NCI-H748 treated with DMSO at 0.1 percent for 48 hours (cell line): ENCODE results near the gene POLD2.

Experiments used
- DNase-seq: peaks from one replicate; lab custom pipeline; 2025; lab: John Stamatoyannopoulos, UW

The POLD2 gene

DNA sequence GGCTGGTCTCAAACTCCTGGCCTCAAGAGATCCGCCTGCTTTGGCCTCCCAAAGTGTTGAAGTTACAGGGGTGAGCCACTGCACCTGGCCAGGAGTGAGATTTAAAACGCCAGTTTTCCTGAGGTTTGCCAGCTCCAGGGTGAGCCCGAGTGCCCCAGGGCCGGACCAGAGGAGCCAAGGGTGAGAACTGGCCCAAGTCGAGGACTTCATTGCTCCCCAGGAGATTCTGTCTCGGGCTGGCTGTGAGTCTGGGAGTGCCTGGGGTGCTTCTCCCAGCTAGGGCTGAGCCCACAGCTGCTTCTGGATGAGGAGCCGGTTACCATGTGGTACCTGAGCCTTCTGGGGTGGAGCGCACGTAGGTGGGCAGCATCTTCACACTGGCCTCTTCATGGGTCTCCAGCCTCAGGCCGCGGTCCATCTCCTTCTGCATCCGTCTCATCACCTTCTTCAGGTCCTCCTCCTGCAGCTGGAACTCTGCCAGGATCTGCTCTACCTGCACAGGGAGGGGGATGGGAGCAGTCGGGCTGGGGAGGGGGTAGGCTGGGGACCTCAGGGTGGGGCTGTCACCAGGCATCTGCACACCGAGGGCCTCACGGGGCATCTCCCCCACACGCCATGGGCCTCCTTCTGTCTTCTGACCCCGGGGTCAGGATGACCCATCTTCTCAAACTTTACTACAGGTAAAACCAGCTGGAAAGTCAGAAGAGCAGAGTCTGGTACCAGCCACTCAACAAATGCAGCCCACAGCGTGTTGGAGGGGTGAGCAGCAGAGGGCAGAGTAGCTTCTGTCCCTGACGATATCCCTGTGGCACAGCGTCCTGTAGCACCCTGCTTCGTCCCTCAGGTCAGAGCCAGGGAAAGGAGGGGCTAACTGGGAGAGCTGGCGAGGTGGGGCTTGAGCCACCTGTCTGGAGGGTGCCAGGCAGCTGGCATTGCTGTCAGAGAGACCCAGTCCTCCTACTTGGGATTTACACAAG, 29.9 kb upstream of the POLD2 start:
- DNase-seq: no peak

DNA sequence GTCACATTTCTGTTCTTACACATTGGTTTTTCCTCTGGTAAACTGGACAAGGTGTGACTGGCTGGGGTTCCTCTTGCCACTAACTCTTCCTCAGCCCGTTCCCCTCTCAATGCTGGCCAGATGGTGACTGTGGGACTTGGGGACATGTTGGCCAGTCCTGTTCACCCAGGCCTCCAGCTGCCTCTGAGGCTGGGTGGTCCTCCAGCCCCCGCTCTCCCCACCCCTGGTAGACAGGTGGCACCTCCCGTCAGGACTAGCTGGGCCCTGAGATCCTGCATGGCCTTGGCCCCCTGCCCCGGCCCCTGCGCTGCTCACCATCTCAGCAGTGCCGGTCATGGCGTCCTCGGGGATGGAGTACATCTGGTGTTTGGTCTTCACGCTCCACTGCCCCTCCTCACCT, 28.6 kb upstream of the POLD2 start:
- no peak for DNase-seq

DNA sequence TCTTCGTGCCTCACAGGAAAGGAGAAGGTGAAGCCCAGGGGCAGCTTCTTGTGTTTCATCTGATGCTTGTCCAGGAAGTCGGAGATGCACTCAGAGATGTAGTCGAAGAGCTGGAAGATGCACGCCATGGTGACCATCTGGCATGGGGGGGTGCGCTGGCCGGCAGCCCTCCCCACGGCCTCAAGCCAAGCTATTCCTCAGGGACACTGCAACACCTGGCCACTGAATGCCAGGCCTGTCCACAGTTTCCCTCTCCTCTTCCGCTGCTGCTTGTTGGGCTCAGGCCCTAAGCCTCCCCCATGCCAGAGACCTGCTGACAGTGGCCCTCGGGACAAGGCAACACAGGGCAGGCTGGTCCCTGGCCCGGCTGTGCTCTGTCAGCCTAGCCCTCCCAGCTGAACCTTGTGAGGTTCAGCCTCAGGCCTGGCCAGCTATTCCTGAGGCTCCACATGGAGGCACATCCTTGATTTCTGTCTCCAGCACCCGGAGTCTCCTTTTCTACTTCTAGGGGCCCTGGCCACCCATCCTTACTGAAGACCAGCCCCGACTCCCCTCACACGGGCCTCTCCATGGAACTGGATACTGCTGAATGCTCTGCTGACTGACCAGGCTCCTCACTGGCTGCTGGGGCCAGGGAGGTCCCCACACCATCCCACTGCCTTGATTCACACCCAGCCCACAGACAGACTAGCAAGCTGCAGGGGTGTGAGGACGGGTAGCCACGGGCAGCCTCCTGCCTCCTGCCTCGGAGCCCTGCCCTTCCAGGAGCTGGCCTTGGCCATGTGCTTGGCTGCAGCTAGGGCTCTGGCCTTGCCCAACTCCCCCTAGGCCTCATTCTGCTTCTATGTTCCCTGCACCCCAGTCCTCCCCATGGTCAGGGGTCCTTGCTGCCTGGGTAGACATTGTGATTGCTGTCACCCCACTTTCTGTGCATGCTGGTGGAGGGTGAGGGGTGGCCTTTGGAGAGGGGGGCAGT, 27.9 kb upstream of the POLD2 start:
- DNase-seq: no peak

DNA sequence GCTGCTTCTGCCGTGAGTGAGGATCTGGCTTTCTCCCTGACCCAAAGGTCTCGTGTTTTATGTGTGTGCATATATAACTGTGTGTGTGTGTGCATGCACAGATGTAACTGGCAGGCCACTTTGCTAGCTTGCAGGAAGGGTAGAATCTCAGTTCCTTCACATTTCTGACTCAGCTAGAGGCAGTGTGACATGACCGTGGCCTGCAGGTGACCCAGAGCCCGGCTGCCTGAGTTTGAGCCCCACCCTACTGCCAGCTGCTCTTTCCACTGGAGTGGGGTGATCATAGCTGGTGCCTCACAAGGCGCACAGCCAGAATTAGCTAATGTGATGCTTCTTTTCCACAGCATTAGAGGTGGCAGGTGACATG, 27.1 kb upstream of the POLD2 start:
- DNase-seq: no peak

DNA sequence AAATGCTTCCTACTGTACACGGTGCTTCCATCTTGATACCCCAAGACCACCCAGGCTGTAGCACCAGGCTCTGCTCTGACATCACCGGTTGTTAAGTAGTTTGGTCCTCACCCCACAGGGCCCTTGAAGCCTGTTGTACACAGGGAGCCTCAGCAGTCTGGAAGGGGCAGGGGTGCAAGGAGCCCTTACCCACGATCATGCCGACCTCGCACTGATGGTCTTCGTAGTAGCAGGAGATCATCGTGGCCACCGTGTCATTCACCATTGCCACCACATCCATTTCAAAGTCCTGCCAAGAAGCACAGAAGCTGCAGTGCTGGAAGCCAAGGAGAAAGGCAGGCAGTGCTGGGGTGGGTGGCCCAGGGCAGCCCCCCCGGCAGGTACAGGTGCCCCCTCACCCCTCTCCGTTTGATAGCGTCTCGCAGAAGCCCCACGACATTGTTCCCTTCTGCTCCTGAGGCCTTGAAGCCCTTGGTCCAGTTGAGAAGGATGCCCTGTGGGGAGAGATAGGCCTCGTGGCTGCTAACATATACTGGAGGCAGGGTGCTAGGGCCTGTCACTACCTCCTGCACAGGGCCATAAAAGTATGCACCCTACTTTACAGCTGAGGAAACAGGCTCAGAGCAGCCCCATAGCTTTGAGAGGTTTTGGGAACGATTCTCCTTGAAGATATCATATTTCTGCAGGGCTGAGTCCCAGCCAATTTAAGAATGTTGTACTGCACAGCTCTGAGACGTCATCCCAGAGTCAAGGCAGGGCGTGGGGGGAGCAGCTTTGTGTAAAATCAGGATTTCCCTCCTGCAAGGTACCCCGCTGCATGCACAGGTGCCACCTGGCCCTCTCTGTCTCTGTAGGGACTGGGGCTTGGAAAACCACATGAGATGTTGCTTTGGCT, 26.5 kb upstream of the POLD2 start:
- no peak for DNase-seq

DNA sequence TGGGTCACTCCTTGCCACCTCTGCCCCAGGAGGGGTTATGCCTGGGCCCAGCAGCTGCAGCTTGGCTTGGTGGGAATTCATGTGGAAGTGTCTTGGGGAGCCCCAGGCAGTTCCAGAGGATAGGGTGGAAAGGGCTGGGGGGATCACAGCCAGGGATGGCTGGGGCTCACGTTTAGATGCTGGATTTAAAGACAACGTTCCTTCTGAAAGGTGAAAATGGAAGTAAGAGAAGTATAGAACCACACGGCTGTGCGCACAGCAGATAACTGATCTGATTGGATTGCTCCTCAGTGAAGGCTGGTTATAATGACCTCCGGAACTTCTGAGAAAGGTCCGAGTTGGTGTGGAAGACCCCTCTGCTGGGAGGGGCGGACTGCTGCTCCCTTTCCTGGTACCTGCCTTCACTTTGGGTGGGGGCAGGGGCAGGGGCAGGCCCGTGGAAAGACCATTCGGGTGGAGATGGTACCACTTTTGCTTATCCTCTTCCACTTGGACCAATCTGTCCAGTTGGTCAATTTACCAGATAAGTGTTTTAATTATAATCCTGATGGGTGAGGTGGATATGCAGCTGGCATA, 25.7 kb upstream of the POLD2 start:
- no peak for DNase-seq

DNA sequence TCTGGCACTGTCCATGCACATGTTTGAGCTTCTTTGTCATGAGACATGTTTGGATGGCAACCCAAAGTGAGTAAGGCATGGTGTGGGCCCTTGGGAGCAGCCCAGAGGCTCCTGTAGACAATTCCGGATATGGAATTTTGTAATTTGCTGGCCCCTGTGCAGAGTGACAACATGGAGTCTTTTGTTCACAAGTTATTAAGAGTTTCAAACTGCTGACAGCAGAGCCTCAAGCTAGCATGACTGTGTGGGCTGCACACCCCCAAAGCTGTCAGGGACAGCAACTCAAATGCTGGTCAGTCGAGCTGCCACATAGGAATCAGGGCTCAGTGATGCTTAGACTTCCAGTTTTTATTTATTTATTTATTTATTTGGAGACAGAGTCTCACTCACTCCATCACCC, 24.8 kb upstream of the POLD2 start:
- DNase-seq: no peak

DNA sequence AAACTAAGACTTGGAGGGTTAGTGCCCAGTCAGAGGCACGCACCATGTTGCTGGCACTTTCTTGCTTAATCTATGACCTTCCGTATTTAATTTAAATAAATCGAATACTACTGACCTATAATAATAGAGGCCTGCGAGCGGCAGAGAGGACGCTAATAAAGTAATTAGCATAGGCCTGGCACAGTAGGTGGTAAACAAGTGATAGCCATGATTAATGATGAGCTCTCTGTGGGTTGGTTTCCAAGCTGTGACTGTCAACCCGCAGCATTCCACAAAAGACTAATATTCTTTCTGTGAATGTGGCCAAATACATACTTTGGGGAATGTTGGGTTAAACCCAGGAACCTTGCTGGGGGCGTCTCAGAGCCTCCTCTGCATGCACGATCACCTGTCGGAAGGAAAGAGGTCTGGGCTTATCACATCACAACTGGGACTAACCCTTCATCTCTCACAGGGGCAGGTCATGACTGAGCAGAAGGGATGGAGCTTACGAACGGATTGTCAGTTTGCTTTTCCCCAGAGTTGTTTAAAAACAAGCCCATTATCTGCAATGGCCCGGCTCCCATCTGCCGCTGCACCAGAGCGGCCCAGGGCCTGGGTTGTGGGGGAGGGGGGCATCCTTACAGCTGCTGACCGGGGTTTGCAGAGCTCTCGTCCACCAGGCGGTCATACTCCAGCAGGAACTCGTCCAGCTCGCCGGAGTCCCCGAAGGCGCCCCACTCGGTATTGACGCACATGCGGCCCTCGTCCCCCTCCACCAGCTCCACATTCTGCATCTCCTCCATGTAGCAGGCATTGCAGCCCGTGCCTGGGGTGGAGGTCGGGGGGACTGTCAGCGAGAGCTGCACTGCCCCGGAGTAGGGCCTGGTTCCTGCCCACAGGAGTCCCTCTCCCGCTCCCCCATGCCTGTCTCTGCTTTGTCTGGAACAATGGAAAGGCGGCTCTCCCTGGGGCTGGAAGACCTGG, 24.0 kb upstream of the POLD2 start:
- no peak for DNase-seq

DNA sequence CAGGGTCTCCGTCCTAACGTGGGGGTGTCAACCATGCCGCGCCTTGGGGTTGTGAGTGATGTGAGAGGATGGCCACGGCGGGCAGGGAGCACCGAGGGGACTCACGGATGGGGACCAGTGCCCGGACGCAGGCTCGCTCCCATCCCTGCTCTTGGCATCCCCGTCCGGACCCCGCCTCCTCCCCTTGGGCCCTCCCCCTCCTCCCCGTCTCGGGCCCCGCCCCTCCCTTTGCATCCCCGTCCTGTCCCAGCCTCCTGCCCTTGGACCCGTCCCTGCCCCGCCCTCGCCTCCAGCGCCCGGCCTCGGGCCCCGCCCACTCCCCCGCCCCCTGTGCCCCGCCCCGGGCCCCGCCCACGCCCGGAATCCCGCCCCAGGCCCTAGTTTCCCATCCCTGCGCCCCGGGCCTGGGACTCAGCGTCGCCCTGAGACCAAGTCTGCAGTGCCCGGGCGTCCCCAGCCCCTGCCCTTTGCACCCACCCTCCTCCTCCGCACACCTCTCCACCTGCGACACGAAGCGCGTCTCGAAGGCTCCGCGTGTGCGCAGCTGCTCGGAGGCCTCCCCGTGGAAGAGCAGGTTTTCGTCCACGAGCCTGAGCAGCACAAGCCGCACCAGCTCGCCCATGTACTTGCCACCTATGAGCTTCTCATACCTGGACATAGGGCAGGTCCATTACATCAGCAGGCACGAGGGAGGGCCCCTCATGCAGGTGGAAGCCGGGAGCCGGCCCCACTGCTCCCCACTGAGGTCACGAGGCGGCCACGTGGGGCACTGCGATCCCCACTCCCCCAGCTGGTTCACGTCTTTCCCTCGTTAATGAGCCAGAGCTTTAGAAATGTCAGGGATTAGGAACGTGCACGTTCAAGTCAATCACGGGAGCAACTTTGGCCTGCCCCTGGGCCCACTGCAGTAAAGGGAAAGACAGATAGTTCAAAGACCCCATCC, 22.9 kb upstream of the POLD2 start:
- no peak for DNase-seq

DNA sequence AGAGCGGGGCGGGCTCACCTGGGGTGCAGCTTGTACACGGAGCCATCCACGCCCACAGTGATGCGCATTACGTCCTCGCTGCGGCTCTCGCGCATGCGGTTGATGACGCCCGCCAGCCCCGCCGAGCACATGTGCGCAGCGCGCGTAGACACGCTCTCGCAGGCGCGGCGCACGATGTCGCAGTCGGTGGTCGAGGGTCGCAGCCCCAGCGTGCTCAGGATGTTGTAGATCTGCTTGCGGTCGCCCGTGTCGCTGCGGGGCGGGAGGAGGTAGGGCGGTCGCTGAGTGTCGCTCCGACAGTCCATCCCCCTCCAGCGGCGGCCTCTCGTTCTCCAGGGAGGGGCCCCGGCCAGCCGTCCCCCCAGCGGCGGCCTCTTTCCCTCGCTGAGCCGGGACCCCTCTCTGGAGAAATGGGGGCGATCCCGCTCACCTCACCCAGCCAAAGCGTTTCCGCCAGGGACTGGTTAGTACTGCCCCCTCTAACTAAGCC, 22.2 kb upstream of the POLD2 start:
- no peak for DNase-seq

DNA sequence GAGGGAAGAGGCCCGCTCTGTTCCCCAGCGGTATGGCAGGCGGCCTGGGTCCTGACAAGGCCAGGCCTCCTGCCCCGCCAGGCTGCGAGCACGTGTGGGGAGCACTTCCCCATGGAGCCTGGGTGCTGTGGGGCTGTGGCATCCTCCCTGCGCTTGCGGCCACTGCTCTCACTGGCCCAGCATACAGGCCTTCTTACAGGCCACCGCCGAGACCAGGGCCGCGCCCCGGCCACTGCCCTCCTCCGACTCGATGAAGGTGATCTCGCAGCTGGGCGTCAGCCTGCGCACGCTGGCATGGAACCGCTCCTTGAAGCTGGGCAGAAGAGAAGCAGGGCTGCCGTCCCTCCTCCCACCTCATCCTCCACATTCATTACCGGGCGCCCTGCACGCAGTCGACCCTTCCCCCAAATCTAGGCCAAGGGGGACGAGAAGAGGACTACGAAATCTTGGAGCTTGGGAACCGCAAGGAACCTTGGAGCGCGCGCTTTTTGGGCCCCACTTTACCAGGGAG, 21.7 kb upstream of the POLD2 start:
- DNase-seq: no peak

DNA sequence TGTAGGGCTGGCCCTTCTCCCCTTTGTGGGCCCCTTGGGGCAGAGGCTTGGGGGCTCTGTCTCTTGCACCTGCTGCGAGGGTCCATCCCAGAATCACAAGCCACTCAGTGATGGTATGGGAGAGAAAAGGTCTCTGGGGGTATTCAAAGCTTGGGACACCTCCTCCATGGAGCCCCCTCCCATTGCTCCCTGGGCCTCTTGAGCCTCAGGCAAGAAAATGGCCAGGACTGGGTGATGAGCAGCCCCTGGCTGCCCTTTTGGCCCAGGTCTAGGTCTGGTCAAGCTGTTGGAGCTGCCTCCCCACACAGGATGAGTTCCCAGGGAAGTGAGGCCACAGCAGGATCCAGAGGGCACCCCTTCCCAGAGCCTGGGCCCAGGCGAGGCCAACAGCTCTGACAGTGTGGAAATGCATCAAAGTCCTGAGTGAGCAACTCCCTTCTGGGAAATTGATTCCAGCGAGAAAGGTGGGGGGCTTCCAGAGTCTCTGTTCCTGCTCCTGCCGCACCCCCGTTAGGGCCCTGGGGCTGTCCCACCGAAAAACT, 21.1 kb upstream of the POLD2 start:
- no peak for DNase-seq

DNA sequence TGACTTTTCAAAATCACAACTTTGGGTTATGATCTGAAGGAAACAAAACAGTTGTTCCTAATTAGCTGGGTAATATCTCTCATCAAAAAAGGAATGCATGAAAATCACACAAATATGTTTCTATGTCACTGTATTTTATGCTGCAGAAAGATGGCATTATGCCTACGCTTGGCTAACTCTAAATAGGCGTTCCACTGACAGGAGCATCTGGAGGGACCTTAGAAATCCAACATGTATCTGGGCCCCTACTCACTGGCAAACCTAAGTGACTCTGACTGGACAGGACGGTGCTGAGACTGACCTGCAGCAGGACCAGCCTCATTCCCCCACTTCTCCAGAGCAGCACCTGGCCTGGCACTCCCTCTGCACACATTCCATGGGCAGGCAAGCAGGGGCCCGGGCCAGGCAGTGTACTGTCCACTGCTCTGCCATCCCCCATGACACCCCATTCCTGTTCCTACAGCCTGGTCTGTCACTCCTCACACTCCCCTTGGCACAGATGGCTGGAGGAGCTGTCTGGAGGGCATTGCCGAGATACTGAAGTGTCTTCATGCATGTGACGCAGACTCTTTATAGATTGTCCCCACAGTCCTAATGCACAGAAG, 20.4 kb upstream of the POLD2 start:
- no peak for DNase-seq

DNA sequence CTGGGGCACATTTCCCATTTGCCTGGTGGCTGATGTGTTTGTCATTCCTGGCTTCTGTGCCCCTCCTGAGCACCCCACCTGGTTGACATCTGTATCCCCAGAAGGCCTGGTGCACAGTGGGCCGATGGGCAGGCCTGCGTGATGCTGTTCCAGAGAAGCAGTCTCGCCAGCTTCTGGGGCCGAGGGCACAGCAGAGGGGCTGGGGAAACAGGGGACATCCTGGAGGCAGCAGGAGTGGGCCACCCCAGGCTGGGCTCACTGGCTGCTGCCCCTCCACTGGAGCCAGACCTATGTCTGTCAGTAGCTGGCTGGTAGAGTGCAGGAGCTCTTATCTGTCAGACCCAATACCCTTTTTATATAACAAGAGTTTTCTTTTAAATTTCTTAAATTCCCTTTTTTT, 18.7 kb upstream of the POLD2 start:
- DNase-seq: no peak

DNA sequence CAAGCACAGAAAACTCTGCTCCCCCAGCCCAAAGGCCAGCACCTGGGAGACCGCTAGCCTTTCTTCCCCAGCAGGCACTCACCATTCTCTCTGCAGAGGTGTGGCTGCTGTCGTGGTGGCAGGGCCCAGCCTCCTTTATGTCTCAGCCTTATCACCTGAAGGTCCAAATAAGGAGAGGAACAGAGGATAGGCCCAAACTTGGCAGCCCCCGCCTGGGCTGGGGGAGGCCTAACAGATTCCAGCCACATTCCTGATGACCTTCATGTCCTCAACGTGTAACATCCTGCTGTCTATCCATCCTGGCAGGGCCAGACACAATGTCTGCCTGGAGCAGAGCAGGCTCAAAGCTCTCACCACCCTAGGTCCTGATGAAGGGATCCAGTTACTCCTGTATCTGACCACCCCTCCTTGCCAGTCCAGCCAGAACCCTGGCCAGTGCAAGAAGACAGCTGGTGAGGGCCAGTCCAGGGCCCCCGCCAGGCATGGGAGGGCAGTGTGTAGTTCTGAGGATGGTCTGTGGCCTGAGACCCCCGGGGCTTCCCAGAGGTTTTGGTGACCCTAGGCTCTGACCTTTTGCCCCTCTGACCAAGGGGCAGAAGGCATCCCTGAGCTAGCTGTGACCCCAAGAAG, 18.0 kb upstream of the POLD2 start, which contains the start of gene MYL7:
MYL7 (minus strand) TSS at position 112 of the 630 bp plus-strand sequence; CDS start at position 85, 27 bp downstream.
- no peak for DNase-seq

DNA sequence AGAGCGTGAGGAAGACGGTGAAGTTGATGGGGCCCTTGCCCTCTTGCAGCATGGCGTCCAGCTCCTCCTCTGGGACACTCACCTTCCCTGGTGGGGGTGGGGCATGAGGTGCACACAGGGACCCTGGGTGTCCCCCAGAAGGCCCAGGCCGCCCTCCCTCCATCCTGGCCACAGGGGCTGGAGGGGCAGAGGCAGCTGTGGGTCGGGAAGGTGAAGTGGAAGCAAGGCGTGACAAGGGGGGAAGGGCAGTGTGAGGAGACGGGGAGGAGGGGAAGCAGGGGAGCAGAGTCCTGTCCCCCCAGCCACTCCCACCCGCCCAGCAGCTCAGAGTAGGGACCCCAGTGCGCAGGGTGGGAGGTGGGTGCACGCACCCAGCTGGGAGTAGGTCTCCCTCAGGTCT, 17.0 kb upstream of the POLD2 start:
- DNase-seq: no peak

DNA sequence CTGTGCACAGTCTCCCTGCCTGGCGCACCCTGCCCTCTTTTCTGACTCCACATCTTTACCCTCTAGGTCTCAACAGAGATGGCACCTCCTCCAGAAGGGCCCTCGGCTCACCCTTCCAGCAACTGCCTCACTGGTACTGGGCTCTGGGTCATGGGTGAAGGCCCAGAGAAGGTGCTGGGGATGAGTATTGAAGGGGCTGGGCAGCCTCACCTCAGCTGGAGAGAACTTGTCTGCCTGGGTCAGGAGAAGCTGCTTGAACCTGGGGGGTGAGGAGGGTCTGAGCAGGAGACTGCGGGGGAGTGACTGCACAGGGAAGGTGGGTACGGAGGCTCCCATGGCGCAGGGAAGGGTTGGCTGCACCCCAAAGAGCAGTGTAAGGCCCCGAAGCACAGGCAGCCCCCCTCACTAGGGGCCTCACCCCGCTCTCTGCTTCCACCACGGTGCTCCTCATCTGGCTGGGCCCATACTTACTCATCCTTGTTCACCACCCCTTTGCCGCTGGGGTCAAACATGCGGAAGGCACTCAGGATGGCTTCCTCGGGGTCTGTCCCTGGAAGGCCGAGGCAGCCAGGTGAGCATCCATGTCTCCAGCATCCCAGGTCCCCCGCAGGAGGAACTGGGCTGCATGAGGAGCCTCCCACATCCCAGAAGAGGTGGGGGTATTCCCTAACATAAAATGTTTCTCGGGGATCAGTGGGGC, 16.1 kb upstream of the POLD2 start:
- DNase-seq: no peak
